CD4-positive, alpha-beta T cell treated with Interleukin-15 for 4 hours (primary cell): ENCODE measurements around the gene PHF21A.

ENCODE experiments used
- DNase-seq: peaks from one replicate; pipeline ENCODE4 v3.0.0-alpha.2; 2020; ENCODE audit warnings: low spot score

The PHF21A gene

DNA sequence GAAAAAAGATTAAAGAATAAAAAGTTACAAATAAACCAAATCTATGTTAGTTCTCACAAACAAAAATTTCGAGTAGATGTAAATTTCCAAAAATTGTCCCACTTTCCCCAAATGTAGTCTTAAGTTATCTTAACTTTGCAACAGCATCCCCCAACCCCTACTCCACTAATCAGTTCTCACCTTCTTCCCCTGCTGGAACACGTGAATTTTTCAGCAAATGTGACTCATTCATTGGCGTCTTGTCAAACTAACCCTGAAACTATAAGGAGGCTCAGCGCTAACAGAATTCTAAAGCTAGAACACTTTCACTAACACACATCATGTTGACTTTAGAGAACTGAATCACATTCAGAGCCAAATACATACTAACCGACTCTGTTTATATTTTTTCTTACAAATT lies 46.1 kb downstream of the PHF21A start:
- no peak for DNase-seq

DNA sequence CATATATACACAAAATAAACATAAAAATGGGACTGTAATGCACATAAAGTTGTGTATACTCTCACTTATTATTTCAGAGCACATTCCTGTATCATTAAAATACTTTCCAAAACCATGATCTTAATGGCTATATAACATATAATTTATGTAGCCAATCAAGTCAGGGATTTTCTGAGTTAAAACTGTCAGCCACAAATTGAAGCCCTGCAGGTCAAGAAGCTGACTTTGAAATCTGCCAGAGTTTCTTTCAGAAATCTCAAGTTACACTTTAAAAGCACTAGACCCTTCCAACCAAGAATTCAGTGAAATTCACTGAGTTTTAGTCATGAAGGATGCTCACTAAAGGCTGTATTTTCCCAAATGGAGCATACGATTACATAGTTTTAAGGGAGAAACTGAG lies 47.6 kb downstream of the PHF21A start:
- no peak for DNase-seq

DNA sequence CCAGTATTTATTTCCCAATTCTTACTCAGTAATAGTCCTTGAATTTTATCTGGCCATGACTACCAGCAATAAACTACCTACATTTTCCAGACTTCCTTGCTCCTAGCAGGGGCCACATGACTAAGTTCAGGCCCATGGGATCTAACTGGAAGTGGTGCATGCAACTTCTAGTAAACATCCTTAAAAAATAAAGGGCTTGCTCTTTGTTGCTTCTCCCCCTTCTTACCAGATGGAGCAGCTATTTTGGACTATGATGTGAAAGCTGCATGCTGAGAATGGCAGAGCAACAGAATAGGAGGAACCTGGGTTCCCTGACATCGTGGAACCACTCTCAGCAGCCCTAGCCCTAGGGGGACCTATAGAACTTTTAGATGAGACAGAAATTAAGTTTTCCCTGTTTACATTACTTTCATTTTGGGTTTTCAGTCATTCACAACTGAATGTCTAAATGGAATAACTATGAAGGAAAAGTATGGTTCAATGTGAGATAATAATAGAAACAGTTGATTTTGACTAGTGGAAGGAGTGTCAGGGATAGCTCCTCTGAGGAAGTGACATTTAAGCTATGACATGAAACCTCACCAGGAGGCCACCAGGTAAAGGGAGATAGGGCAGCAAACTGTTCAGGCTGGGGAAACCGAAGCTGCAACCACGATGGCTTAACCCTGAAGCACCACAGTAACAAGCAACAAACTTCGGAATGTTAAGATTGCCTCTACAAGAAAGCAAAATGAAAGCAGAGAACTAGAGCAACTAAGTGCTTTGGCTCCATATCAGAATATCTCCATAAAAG lies 48.9 kb downstream of the PHF21A start:
- DNase-seq = no peak

DNA sequence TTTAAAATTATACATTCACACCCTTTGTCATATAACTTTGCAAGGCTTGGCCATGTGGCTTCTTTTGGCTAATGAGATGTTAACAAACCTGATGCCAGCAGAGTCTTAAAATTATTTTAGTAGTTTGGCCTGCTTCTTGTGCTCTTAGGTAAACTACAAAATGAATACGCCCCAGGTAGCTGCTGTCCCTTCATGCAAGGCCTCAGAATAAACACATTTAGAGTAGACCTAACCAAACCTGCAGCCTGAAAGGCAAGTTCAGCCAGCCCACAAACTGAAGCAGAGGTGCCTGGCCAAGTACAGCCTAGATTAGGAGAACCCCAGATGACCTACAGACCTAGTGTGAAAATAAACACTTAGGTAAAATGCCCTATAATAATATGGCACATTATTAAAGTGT lies 50.2 kb downstream of the PHF21A start:
- DNase-seq = no peak

DNA sequence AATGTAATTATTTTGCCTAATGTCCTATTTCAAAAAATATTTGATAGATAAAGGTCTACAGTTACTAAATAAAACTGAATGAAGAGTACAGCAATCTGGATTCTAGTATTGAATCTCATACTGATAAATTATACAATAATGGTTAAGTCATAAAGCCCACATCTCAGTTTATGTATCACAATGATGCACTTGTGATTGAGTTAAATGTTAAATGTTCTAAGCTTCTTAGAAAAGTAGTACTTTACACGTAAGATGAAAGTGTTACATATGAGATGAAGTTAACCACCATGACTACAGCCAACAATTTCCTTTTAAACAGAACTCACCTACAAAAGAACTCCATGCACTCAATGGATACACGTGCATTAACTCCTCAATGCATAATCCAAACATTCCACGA lies 51.7 kb downstream of the PHF21A start:
- no peak for DNase-seq

DNA sequence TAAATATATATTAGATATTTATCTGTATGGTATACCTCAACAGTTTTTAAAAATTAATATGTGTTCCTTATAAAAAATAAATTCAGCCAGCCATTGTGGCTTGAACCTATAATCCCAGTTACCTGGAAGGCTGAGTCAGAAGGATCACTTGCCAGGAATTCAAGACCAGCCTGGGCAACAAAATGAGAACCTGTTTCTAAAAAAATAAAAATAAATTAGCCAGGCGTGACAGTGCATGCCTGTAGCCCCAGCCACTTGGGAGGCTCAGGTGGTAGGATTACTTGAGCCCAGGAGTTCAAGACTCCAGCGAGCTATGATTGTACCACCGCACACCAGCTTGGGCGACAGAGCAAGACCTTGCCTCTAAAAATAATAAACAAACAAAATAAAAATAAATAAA lies 54.9 kb downstream of the PHF21A start:
- DNase-seq = no peak

DNA sequence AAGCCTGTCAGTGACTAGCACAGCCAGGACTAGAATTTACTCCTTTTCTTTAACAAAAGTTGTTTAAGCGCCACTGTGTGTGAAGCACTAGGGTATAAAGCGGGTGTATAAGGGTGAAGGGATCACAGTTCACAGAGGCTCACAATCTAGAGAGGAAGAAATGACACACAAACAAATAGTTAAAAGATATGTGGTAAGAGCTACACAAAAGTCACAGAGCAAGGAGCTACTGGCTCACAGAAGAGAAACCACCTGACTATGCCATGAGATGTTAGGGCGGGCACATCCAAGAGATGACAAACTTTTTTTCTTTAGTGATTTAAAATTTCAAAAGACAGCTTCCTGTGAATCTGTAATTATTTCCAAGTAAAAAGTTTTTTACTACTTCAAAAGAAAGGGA lies 55.6 kb downstream of the PHF21A start:
- no peak for DNase-seq

DNA sequence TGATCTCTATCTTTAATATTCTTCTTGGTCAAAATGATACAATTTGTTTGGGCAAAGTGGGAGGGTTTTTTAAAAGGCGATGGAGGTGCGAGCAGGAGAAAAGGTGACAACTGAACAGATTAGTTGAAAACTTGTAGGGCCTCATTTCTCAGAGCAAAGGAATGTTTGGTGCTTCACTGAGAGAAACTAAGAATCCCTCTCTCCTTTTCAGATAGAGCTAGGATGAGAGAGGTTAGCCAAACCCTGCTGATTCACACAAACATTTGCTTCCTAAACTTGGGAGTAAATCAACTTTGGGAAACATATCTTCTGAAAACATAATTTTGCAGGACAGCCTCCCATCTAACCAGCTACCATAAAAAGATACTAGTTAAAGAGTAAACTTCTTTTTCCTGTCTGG lies 57.0 kb downstream of the PHF21A start:
- no peak for DNase-seq

DNA sequence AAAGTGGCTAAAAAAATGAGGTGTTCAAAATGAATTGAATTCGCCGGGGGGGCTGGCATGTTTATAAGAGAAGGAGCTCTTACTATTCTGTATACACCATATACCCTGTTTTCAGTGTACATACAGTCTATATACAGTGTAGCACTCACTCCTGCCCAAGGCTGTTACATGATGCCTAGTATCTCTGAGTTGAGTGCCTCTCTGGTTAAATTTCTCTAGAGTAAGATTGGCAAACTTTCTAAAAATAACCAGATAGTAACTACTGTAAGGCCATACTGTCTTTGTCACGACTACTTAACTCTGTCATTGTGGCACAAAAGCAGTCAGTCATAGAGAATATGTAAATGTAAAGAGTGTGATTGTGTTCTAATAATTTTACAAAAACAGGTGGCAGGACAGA lies 58.1 kb downstream of the PHF21A start:
- no peak for DNase-seq

DNA sequence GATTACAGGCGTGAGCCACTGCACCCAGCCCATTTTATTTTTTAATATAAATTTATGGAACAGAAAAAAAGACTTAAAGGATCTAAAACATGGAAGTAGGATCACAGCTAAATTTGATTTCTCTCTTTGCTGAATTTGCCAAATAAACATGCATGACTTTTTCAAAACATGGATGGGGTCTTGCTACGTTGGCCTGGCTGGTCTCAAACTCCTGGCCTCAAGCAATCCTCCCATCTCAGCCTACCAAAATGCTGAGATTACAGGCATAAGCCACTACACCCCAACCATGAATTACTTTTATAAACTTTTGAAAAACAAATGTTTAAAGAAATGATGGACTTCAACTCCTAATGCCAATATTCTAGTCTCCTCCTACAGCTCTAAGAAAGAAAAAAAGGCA lies 61.2 kb downstream of the PHF21A start:
- DNase-seq = no peak

DNA sequence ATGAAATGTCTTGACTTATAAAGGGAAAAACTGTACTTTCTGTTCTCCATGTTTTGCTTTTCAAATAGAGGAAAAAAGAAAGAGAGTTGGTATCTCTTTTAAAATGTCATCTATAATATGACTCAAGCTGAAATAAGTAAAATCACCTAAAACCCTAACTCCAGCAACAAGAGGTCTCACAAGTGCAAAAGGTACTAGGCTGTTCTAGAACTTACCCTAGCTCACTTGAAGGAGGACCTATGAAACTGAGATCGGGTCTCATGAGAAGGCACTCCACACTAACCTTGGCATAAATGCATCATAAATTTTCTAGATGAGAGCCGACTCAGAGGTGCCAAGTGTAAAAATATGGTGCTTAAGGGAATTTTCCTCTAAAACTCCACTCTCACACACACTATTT lies 63.8 kb downstream of the PHF21A start:
- DNase-seq = no peak

DNA sequence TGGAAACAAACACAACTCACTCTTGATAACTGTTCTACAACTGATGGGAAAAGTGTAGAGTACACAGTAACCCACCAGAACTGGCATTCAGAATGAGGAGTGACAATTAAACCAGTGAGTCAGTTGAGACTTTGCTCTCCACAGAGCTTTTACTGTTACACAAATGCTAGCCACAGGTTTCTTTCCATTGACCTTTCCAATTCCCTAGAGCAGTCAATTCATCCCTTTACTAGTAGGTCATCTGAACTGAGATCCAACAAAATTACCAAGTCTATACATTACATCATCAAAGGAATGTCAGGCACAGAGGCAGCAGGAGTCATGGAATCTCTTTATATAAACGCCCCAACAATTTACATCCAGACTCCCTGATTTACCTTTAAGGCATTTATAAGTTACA lies 65.9 kb downstream of the PHF21A start:
- DNase-seq = no peak

DNA sequence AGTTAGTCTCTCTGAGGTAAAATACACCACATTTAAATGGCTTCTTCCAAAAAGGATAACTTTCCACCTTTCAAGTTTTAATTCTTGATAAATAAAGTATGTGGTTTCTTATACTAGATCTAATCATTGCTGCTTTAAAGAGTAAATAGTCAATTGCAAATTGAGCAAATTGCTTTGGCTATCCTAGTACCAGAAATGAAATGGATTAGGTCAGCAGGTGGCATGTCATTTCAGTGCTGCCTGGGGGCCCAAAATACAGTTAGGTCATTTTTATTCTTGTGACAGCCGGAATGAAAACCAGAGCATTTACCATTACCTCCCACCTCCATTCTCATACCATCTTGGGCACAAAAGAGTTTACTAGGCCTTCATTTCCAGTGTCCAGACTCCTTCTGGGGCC lies 70.2 kb downstream of the PHF21A start:
- DNase-seq = no peak

DNA sequence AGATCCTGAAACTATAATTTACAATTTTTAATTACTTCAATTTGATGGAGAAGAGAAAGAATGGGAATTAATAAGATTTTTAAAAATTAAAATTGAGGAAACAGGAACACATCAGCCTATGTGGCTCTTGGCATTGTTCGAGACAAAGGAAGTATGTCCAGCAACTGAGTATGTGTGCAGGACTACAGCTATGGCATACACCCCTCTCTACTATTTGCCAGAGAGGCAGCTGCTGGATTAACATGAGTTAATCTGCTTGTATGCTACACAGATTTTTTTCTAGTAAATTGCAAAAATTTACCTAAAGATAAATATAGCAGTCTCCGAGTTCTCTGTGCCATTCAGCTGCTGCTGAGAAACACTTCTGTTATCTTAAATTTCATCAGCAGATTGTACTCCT lies 70.6 kb downstream of the PHF21A start:
- DNase-seq = no peak

DNA sequence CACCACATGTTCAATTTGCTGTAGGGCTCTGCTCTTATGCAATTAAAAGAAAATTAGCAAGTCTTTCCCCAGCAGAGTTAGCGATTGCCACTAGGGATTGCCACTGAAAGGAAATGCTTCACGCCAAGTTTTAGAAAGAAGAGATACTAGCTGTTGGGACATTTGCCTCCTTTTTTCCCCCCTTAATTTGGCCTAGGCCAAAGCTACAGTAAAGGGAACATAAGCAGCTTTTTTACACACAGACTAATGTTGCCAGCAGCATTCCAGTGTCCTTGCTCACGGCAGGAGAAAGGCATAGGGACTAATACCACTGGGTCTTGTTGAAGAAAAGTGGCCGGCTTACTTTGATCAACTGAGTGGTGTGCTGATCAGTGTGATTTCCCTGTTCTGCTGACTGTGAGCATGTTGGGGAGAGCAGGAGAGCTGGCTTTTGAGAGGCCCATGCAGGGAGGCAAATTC lies 71.2 kb downstream of the PHF21A start:
- no peak for DNase-seq

DNA sequence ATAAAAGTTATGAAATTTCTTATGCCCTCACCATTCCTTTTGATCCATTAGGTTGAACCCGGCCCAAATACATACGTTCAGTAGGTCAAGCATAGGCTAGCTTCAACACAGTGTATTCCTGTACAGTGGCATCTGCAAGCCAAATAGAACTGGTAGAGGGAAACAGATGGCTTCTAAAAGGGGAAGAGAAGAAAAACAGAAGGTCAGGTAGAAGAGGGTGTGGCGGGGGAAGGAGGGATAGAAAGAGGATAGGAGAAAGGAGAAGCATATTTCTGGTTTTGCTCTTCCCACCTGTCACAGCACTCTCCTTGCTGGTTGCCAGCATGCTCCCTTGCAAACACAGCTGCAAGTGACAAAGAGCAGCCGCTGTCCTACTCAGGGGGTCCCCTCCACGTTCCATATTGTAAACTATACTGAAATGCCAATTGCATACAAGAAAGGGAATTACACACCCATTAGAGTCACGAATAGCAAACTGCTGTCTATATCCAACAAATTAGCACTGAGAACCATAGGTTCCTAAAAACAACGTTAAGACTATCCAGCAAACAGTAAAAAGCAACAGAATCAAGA lies 71.8 kb downstream of the PHF21A start:
- no peak for DNase-seq

DNA sequence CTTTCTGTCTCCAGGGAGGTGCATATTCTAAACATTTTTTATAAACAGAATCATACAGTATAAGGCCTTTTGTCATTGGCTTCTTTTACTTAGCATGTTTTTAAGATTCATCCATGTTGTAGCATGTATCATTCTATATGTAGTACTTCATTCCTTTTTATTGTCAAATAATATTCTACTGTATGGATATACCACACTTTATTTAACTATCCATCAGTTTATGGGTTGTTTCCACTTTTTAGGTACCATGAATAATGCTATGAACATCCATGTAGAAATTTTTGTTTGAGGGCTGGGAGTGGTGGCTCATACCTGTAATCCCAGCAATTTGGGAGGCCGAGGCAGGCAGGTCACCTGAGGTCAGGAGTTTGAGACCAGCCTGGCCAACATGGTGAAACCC lies 73.1 kb downstream of the PHF21A start:
- no peak for DNase-seq

DNA sequence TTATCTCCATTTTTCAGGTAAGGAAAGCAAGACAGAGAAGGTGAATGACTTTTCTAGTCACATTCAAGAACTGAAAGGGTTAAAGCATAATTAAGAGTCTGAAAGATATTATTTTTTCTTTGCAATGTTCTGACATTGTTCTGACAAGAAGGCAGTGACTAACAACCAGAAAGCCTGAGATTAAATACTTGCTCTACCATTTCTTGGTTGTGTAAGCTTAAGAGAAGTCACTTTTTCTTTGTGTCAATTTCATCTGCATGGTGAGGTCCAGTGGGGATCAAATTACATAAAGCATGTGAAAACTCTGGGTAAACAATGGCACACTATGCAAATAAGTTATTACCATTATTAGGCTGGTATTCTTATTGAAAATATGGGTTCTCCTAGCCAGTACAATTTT lies 73.7 kb downstream of the PHF21A start:
- DNase-seq = no peak

DNA sequence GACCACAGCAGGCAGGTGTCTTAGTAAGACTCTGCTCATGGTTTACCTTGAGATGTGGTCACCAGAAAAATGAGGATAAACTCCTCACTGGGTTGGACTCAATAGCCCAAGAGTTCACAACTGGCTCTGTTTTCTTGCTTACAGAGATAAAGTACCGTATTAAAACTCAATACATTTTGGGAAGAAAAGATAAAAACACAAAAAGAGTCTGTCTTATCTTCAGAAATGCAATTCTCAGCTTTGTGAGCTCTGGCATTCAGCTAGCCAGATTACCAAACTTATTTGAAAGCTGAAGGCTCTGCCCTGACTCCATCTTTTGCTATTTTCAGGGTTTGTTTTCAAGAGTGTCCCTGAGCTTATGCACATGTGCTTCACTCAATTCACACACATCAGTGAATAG lies 75.4 kb downstream of the PHF21A start:
- no peak for DNase-seq

DNA sequence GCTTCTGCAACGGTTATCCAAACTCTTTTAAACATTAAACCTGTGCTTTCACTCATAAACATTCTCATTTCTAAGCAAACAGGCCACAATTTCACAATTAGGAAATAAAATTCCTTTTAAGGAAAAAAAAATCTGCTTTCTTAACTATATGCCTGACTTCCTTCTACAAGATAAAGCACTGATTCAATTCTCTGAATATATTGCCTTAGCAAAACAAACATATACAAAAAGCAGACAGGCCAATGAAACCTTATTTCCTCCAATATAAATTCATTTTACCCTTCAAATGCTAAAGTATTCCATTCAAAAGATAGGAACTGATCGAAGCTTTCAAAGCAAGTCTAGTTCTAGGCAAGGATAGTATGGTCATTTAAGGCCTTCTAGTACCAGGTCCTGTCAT lies 76.7 kb downstream of the PHF21A start:
- no peak for DNase-seq

DNA sequence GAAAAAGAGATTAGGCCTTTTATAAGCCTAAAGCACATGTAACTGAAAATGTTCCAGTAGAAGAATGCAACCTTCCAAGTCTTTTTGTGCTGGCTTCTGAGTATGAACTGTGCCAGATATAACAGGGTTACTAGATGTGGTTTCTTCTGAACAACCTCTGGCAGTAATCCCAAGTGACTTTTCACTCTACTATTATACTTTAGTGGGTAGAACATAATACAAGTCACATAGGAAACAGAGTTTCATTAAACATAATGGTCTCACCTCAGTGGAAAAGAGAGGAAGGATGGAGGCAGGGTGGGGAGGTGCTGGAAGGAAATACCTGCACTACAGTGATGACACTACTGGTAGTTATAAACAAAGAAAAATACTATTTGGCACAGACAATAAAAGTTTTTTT lies 81.3 kb downstream of the PHF21A start:
- DNase-seq = no peak

DNA sequence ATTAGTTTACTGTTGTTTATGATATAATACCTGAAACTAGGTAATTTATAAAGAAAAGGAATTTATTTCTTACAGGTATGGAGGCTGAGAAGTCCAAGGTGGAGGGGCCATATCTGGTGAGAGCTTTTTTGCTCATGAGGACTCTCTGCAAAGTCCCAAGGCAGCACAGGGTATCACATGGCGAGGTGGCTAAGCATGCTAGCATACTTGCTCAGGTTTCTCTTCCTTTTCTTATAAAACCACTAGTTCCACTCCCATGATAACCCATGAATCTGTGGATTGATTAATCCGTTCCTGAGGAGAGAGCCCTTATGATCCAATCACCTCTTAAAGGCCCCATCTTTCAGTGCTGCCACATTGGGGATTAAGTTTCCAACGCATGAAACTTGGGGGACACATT lies 82.7 kb downstream of the PHF21A start:
- DNase-seq = no peak

DNA sequence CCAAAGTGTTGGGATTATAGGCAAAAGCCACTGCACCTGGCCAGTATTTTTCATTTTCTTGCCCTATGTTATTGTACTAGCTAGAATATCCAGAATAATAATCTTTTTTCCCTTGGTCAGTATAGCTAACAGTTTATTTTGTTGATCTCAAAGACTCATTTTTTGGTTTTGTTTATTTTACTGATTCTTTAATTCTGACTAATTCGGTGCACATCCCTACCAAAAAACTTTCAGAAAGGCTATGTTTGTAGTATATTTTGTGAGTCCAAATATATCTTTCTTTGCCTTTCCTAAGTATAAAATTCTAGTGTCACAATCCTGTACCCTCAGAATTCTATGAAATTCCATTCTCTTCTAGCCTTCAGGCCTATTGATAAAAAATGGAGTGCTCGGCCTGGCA lies 84.3 kb downstream of the PHF21A start:
- DNase-seq = no peak

DNA sequence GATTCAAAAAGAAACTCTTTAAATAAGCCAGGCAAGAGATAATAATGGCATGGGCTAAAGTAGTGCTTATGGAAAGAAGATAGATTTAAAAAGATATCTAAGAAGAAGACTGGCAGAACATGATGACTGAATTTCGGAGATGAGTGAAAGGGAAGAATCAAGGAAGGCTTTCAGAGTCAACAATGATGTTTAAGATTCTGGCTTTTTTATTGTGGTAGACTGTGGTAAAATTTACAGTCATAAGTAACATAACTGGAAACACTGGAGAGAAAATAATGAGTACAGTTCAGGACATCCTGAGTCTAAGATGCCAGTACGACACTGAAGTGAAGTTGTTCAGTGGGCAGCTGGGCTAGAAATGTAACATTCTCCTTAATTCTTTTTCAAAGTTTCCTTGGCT lies 85.2 kb downstream of the PHF21A start:
- no peak for DNase-seq
